HS-5 (cell line): ENCODE data around the gene TBCD.

Experiments
- DNase-seq: peaks from one replicate; pipeline ENCODE4 v3.0.0-alpha.2; 2012; ENCODE audit warnings: low read depth

The TBCD gene

DNA sequence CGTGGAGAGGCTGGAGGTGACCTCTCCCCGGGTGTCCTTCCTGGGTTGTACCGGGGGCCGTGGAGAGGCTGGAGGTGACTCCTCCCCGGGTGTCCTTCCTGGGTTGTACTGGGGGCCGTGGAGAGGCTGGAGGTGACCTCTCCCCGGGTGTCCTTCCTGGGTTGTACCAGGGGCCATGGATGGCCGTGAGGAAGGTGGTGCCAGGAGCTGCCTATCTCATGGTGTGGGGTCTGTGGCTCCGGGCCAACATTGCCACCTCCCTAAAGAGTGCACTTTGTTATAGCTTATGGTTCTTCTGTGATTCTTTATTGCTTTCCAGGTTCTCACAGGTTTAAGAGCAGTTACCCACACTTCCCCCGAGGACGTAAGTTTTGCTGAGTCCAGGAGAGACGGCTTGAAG is 174.2 kb downstream of the TBCD start:
- no peak for DNase-seq

DNA sequence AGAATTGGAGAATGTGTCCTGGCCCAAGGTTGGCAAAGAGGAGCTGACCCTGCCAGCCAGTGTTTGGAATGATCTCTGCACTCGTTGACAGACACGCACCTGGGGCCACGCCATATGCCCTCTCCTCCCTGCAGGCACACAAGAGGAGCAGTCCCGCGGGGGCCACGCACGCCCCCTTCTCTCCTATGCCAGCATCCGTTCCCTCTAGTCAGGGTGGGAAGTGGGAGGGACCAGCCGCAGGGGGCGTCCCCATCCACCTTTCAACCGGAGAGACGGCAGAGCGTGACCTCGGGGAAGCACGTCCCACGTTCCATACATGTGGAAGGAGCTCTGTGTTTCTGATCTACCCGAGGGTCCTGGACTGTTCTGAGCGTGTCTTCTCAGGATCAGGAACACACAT is 174.9 kb downstream of the TBCD start:
- DNase-seq = no peak

DNA sequence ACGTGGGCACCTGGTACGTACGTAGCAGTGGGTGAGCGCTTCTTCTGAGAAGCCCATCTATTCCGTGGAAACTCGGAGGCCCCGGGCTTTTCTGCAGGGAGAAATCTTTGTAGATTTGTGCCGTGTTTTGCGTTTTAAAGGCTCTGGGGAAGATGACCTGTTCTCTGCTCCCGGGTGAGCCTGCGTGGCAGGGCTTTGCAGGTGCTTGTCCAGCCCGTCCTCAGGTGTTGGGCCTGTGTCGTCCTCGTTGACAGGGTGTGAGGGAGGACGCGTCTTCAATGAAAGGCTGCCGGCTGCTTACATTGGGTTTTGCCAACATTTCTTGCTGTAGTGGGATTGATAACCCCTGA is 175.4 kb downstream of the TBCD start:
- no peak for DNase-seq

DNA sequence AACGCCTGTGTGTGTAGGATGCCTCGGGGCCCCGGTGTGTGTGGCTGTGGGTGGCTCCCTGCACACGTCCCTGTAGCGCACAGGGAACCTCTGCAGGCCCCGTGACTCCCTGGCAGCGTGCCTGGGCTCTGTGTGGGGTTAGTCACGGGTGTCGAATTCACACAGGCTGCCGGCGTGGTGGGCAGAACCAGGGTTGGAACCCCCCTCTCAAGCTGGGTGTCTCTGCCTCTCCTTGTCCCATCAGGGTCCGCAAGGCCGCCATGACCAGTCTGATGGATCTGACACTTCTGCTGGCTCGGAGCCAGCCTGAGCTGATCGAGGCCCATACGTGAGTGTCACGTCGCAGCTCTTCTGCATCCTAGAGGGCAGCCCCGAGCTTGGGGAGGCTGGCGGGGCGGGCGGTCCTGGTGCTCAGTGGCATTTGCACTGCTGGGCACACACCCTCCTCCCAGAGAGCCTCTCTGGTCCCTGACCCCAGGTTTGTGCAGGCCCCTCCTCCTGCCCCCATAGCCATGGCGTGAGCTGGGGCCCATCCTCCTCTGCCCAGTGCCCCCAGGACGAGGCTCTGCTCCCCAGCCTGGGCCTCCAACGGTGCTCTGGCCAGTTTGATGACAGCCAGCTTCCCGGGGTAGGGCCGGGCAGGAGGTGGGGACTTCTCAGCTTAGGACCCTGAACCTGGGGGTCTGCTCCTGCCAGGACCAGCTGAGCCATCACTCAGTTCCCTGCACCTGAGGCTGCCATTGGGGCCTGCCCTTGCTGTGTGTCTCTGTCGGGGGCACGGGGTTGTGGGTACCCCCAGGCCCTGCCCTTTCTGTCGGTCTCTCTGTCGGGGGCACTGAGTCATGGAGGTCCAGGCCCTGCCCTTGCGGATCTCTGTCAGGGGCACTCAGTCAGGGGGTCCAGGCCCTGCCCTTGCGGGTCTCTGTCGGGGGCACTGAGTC is 176.1 kb downstream of the TBCD start:
- no peak for DNase-seq

DNA sequence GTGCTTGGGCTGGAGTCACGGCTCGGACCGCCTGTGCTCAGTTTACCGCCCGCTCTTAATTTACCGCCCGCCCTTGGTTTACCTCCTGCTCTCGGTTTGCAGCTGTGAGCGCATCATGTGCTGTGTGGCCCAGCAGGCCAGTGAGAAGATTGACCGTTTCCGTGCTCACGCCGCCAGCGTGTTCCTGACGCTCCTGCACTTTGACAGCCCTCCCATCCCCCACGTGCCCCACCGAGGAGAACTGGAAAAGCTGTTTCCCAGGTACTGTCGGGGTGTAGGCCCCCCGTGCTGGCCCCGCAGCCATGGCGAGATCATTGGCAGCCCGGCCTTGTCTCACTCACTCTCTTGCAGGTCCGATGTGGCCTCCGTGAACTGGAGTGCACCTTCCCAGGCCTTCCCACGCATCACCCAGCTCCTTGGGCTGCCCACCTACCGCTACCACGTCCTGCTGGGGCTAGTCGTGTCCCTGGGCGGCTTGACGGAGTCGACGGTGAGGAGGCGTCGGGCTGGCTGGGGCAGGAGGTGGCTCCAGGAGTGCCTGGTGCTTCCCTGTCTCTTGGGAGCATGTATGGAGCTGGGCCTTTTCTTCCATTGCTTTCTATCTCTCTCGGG is 177.3 kb downstream of the TBCD start:
- DNase-seq = no peak

DNA sequence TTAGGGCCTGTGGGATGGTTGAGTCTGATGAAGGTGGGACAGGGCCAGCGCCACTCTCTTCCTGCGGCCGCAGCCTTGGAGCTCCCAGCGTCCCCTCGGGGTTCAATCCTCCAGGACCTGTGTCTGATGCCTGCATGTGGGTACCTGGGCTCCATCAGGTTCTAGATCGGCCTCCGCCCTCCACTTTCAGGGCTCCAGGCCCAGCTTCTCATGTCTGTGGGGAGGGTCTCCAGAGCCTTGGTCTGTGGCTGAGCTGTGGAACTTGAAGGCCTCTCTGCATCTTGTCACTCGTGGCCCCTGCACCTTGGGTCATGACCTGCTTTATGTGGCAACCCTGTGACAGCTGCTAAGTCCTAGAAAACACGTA is 177.8 kb downstream of the TBCD start:
- no peak for DNase-seq

DNA sequence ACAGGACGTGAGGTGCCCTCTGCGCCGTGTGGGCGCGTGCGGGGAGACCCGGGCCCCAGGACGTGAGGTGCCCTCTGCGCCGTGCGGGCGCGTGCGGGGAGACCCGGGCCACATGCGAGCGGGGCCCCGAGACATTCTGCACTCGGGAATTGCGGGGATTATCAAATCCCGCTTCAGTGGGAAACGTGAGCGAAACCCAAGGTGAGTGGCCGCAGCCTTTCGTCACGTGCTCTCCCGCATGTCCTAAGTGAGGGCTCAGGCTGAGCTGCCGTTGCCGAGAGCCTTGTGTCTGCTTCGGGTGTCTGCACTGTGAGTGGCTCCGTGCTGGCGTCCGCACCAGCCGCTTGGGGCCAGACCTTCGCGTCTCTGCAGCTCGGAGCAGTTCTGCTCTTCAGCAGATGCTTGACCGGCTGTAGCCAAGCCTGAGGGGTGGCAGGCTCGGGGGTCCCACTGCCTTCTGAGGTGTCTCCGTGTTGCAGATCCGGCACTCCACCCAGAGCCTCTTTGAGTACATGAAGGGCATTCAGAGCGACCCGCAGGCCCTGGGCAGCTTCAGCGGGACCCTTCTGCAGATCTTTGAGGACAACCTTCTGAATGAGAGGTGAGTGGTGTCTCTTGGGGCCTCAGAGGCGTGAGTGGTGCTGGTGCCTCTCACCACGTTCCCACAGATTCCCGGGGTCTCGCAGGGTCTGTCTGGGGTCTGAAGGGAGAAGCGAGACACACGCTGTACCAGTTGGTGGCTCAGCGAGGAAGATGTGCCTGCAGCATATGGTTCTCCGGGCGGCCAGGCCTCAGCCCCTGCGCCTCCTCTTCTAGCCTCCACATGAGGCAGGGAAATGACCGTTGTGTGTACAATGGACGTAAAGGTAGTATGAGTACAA is 178.4 kb downstream of the TBCD start:
- DNase-seq = no peak

DNA sequence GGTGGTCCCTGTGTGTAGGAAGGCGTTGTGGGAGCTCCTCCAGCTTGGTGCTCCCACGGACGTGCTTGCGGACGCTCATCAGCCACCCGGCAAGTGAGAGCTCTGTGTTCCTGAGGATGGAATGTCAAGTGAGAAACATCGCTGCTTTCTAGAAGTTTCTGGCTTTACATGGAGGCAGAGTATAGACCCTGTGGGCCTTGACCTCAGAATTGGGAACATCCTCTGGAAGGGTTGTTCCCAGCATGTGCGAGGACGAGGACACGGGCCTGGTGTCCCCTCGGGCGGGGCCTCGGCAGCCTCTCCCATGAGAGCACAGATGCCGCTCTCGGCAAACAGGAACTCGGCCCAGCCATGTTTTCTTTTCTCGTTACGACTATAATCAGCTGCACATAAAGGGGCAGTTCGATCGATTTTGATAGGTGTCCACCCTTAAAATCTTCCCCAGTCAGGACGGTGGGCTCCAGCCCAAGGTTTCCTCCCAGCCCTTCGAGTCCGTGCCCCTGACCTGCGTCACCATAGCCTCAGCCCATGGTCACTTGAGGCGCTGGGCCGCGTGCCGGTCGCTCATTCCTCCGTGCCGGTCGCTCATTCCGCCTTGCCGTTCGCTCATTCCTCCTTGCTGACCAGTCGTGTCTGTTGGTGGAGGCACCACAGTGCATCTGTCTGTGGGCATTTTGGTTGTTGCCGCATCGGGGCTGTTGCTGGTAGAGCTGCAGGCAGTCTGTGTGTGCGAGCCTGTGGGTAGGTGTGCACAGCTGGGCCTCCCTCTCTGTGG is 179.2 kb downstream of the TBCD start:
- no peak for DNase-seq

DNA sequence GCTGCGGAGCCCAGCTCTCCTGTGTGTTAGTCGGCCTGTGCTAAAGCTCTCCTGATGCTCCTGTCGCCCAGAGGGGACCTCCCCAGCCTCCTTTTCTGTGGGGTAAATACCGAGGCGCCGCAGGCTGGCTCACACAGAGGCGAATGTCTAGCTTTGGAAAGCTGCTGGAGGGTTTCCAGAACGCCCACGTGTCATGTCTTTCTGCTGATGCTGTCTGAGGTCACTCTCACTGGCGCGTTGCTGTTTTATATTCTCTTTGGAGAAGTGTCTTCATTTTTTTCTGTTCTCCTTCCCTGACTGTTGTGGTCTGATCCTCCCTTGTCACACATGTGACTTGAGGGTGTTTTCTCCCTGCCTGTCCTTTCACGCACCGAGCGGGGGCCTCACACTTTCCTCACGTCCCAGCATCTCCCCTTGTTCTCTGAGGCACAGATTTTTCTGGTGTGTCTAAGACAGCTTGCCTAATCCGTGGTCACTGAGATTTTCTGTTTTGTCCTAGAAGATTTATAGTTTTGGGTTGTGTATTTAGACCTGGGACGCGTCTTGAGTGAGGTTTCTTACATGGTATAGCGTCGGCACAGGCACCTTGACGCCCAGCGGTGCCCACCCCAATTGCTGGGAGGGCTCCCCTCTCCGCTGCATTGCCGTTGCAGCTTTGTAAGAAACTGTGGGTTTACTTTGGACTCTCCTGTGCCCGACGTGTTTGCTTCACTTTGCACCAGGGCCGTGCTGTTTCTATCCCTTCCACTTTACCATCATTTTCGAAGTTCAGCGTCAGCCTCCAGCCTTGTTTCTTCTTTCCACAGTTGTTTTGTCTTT is 180.0 kb downstream of the TBCD start:
- DNase-seq = no peak

DNA sequence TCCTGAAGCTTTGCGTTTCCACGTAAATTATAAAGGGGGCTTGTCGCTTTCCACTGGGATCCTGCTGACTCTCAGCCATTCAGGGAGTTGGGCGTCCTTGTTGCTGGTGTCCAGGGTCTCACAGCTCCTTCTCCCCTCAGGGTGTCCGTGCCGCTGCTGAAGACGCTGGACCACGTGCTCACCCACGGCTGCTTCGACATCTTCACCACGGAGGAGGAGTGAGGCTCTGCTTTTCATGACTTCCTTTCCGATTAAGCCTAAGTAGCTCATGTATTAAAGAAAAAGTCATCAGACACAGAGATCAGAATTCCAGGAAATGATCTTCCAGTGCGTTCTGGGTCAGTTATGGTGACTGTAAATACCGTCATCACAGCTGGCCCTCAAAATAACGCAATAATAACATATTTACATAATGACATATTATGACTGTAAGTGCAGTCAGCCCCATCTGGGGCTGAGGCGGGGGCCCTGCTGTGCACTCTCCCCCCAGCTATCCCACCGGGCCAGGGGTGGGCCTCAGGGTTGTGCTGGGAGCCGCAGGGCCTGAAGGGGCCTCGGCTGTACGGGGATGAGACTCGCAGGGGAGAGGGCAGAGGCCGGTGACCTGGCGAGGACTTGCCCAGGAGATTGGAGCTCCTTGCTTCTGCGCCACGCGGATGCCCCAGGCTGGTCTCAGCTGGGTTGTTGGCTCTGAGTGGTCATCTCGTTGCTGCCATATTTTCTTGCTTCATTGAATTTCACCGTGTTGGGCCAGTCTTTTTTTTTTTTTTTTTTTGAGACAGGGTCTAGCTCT is 180.8 kb downstream of the TBCD start:
- DNase-seq = peak; percentile 68

DNA sequence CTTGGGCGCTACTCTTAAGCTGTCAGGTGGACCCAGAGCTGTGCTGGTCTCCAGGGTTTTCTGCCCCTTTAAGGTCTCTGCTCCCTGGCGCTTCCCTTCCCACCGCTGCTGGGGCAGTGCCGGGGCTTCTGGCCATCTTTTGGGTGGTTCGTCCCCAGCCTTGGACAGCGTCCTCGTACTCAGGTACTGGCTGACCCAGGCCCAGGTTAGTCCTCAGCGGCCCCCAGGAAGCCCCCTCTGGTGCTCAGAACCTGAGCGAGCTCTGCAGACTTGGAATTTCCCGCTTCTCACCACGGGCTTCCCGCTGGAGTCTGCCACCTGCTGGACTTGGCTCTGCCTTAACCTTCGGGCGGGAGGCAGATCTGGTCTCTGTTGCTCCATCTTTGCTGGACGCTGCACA is 182.0 kb downstream of the TBCD start:
- no peak for DNase-seq

DNA sequence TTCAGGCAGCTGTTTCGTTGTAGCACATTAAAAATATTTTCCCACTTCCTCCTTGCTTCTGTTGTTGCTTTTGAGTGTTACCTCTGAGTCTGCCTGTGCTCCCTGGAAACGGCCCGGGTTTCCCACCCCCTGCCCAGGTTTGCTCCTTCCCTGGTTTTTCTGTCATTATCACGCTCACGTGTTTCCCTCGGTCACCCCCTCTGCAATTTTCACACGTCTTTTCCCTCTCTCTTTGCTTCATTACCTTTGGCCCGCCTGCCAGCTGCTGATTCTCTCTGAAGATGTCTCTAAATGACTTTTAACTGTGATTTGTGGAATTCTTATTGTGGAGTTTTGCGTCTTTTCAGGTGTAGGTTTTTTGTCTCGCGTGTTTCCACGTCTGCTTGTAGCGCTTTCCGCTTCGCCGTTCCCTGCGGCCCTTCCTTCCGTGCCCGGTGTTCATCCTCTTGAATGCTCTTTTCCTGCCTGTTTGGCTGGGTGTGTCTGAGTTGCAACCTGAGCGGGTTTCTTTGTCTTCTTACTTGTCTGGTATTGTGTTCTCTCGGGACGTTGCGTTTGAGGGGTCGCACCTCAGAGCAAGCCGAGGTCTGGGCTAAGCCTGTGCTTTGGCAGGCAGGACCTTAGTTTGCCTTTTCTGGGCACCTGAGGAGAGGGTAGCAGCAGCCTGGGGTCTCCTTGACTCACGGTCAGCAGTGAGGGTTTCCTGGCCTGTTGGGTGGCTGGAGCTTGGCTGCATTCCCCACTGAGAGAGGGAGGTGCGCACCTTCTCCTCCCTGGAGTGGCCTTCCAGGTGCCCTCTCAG is 184.3 kb downstream of the TBCD start:
- DNase-seq = no peak

DNA sequence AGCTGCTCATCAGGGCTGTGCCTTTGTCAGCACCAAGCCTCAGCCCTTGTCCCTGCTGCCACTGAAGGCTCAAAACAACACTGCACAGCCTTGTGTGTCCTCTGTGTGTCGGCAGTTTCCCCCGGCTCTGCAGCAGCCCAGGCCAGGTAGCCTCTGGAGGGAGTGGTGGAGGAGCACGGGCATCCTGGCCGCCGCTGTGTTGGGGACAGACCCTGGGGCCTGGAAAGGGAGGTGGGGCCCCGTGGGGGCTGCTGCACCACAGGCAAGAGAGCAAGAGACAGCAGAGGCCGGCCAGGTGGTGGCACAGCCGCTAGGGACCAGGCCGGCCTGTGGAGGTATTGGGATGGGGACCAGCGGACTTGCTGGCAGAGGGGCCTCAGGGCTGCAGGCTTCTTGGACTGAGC is 184.9 kb downstream of the TBCD start:
- no peak for DNase-seq

DNA sequence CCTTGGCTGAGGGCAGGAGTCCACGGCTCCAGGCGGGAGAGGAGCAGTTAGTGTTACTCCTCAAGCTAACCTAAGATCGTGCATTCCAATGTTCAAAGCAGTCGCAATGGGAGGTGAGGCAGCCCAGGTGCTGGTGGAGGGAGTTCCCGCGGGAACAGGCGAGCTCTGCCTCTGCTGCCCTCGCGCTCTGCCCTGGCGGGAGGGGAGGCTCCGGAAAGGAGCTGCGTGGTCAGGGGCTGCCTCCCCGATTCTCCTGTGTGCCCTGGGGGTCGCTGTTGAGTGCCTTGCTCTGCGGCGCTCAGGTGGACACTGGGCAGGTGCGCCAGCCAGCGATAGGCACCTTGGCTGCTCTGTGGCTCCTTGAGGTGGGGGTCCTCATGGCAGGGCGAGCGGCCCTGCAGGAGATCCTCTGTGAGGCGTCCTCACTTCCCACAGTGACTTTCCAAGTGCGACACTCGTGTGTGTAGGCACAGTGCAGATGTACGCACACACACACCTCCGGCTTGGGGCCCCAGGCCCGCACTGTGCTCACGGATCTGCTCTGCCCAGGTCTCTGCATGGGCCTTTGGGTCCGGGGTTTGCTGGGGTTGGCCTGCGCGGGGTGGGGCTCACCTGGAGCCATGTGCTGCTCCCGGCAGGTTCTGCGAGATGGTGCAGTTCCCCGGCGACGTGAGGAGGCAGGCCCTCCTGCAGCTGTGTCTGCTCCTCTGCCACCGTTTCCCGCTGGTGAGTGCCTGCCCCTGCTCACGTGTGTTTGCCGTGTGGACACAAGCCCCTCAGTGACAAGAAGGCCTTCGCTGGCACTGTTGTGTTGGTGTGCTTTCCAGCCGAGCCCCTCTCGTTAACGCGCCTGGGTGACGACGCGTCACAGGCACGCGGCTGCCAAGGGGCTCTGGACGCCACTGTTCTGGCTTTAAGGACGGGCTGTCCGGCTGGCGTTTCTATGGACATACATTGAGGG is 185.8 kb downstream of the TBCD start:
- DNase-seq = no peak

DNA sequence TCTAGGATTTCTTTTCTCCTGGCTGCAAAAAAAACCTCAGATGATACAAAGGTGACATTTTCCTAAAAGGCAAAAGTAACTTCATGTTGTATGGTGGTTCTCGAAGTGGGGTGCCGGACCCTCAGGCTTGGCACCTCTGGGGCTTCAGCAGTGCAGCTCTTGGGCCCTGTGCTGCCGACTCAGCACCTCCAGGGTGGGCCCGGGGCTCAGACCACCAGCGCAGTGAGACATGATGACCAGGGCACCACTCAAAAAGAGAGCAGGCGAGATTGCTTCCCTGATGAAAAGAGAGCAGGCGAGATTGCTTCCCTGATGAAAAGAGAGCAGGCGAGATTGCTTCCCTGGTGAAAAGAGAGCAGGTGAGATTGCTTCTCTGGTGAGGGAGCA is 186.6 kb downstream of the TBCD start:
- no peak for DNase-seq

DNA sequence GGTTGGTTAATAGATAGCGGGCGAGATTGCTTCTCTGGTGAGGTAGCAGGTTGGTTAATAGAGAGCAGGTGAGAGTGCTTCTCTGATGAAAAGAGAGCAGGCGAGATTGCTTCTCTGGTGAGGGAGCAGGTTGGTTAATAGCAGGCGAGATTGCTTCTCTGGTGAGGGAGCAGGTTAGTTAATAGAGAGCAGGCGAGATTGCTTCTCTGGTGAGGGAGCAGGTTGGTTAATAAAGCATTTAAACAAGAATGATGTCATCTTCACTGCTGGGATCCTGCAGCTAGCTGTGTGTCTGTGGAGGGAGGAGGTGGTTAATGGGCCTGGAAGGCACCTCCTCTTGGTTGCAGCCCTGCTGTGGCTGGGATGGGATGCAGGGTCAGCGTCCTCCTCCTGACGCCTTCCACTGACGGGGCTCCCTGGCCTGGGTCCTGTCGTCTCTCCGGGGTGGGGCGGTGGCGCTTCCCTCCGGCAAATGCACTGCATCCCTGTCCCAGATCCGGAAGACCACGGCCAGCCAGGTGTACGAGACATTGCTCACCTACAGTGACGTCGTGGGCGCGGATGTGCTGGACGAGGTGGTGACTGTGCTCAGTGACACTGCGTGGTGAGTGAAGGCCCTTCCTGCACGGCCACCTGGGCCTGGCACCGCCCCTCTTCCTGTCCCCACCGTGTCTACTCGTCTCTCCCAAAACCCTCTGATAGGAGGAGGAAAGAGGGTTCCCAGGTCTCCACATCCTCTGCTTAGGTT is 187.2 kb downstream of the TBCD start:
- no peak for DNase-seq

DNA sequence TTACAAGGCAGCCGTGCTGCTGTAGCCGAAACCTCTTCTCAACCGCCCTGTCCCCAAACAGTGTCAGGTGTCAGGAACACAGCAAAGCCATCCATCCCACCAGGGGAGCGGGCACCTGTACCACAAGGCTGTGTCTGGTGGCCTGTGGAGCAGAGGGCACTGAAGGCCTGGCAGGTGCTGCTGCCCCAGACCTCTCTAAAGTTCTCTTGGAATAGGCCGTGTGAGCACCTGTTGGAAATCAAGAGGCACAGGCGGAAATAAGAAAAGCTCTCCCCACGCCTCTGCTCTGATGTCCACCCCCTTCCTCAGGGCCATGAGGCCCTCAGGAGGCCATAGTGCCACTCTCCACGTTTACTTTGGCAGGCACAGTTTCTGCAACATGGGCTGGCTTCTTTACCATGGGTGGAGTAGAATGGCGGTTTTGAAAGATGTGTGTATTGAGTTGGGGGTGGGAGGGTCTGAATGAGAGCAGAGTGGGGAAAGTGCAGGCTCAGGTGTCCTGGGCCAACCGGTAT is 187.8 kb downstream of the TBCD start:
- DNase-seq = no peak
